GM21526 (cell line): Measurements from ENCODE around the gene APP.

Source experiments
- ATAC-seq: cut with Tn5 transposase; IDR thresholded peaks from one replicate; pipeline ENCODE4 v1.9.1; 2021; ENCODE audit warnings: moderate library complexity; ENCODE audit not compliant: unreplicated experiment, low FRiP score

The APP gene

GRCh38 chr21:26130249-26130881, 40.2 kb downstream of the APP start:
- no peak for ATAC-seq

GRCh38 chr21:26127918-26128317, 42.7 kb downstream of the APP start:
- ATAC-seq, result no peak

- no peak for ATAC-seq
These were observed 43.3 kb downstream of the APP start for GRCh38 chr21:26127073-26127814.

GRCh38 chr21:26126168-26126553, 44.4 kb downstream of the APP start:
- ATAC-seq, result no peak

- ATAC-seq, result no peak
These were observed 45.0 kb downstream of the APP start for GRCh38 chr21:26125433-26126167.

GRCh38 chr21:26124896-26125295, 45.7 kb downstream of the APP start:
- no peak for ATAC-seq

- no peak for ATAC-seq
These were observed 46.1 kb downstream of the APP start for GRCh38 chr21:26124421-26124833.

GRCh38 chr21:26123012-26123411, 47.6 kb downstream of the APP start:
- ATAC-seq, result no peak

- ATAC-seq, result no peak
These were observed 49.7 kb downstream of the APP start for GRCh38 chr21:26120828-26121227.

- no peak for ATAC-seq
These were observed 50.7 kb downstream of the APP start for GRCh38 chr21:26119906-26120305.

GRCh38 chr21:26118938-26119540, 51.5 kb downstream of the APP start:
- no peak for ATAC-seq

GRCh38 chr21:26117972-26118367, 52.6 kb downstream of the APP start:
- no peak for ATAC-seq

- no peak for ATAC-seq
These were observed 53.1 kb downstream of the APP start for GRCh38 chr21:26117324-26117971.

- ATAC-seq, result no peak
These were observed 54.0 kb downstream of the APP start for GRCh38 chr21:26116456-26117011.

GRCh38 chr21:26115899-26116298, 54.7 kb downstream of the APP start:
- ATAC-seq, result no peak

GRCh38 chr21:26115305-26115704, 55.3 kb downstream of the APP start:
- ATAC-seq, result no peak

GRCh38 chr21:26112975-26113374, 57.6 kb downstream of the APP start:
- ATAC-seq, result no peak

- ATAC-seq, result no peak
These were observed 58.3 kb downstream of the APP start for GRCh38 chr21:26112127-26112742.

GRCh38 chr21:26110715-26111114, 59.9 kb downstream of the APP start:
- ATAC-seq, result no peak

- ATAC-seq, result no peak
These were observed 63.1 kb downstream of the APP start for GRCh38 chr21:26107429-26107828.
